A549 treated with CpdA at 1 μM for 4 hours (cell line): ENCODE measurements around the gene PSMA7. TPM values are rescaled to one million over a fixed set of nuclear protein-coding genes. Genes with fewer than 3 reads are reported as not detected.

Source experiments
- total RNA-seq: library from RNA; stranded (reverse); fragments of 200-300 nt; extraction: Qiagen RNA extraction; gene quantifications from 5 replicates; pipeline ENCODE4 v1.2.3, GENCODE V29; 2022; ENCODE audit warnings: low read depth

Gene PSMA7
- total RNA-seq = 472 to 604 TPM (median 579 TPM) in 5 replicates

GRCh38 chr20:62143081-62143956, at the start of gene PSMA7, which contains the start of gene SS18L1:
TSS of gene PSMA7 (minus strand) at chr20:62143394. CDS start at chr20:62143303, 91 bp downstream.
TSS of gene SS18L1 (plus strand) at chr20:62143769. CDS start at chr20:62143821, 52 bp downstream.

GRCh38 chr20:62182469-62183425, 39.6 kb upstream of the PSMA7 start, which contains the start of gene MTG2:
TSS of gene MTG2 (plus strand) at chr20:62183028. CDS start at chr20:62193421, 10,393 bp downstream.

GRCh38 chr20:62121776-62122653, 21.2 kb downstream of the PSMA7 start, which contains the start of gene LSM14B:
TSS of gene LSM14B (plus strand) at chr20:62122475. CDS start at chr20:62122667, 192 bp downstream.

Other genes with a start within 250 kb of the PSMA7 start
- 15.3 to 23.6 TPM (median 17.7 TPM) in 5 replicates for gene TAF4, start 77.5 kb downstream of the PSMA7 start, total RNA-seq
- gene LSM14B, start 20.9 kb downstream of the PSMA7 start, total RNA-seq = 24.2 to 27.2 TPM (median 25.2 TPM) in 5 replicates
- 8.4 to 11.0 TPM (median 9.3 TPM) in 5 replicates for gene SS18L1, start 375 bp upstream of the PSMA7 start, total RNA-seq
- gene MTG2, start 39.6 kb upstream of the PSMA7 start, total RNA-seq = 29.0 to 39.8 TPM (median 36.0 TPM) in 5 replicates
- not detected in 5 replicates for gene HRH3, start 76.9 kb upstream of the PSMA7 start, total RNA-seq
- 17.8 to 22.5 TPM (median 19.1 TPM) in 5 replicates for gene OSBPL2, start 95.1 kb upstream of the PSMA7 start, total RNA-seq
- gene ADRM1, start 159.6 kb upstream of the PSMA7 start, total RNA-seq = 152 to 198 TPM (median 187 TPM) in 5 replicates
- 251 to 434 TPM (median 357 TPM) in 5 replicates for gene LAMA5, start 223.9 kb upstream of the PSMA7 start, total RNA-seq
- 2,597 to 3,023 TPM (median 2,825 TPM) in 5 replicates for gene RPS21, start 243.7 kb upstream of the PSMA7 start, total RNA-seq